Fibroblast of the aortic adventitia (primary cell): ENCODE measurements around the gene CAPN5. TPM values are rescaled to one million over a fixed set of nuclear protein-coding genes. Genes with fewer than 3 reads are reported as not detected.
"Not testable (repeated sequence)": the region's sequence is repeated elsewhere in the genome, so short reads cannot be mapped to it uniquely, and the experiment has no call there.

Experiments used
- DNase-seq: peaks from one replicate; pipeline ENCODE4 v3.0.0-alpha.2; 2010; ENCODE audit warnings: low read depth
- H3K4me3 ChIP-seq: 2 replicates; pipeline ENCODE4 v1.5.1; 2011; ENCODE audit warnings: low read depth, mild to moderate bottlenecking, control low read depth, low read length, moderate library complexity
- CTCF ChIP-seq: IDR thresholded peaks from 2 replicates; pipeline ENCODE4 v1.5.1; 2011; ENCODE audit warnings: mild to moderate bottlenecking, low read length, control low read depth, inconsistent platforms; ENCODE audit not compliant: insufficient read depth
- total RNA-seq: library from RNA; depleted of rRNA; stranded (reverse); fragments of >200 nt; gene quantifications from 2 replicates; pipeline ENCODE4 v1.2.3, GENCODE V29; 2012; ENCODE audit warnings: low replicate concordance

The CAPN5 gene
- total RNA-seq, 1 donor, result 31.0 TPM

GRCh38 chr11:77092382-77092781 is 25.6 kb downstream of the CAPN5 start:
- no peak for TF ChIP-seq CTCF
- DNase-seq, result no peak
- no peak overlapping the region for H3K4me3 ChIP-seq

DNA sequence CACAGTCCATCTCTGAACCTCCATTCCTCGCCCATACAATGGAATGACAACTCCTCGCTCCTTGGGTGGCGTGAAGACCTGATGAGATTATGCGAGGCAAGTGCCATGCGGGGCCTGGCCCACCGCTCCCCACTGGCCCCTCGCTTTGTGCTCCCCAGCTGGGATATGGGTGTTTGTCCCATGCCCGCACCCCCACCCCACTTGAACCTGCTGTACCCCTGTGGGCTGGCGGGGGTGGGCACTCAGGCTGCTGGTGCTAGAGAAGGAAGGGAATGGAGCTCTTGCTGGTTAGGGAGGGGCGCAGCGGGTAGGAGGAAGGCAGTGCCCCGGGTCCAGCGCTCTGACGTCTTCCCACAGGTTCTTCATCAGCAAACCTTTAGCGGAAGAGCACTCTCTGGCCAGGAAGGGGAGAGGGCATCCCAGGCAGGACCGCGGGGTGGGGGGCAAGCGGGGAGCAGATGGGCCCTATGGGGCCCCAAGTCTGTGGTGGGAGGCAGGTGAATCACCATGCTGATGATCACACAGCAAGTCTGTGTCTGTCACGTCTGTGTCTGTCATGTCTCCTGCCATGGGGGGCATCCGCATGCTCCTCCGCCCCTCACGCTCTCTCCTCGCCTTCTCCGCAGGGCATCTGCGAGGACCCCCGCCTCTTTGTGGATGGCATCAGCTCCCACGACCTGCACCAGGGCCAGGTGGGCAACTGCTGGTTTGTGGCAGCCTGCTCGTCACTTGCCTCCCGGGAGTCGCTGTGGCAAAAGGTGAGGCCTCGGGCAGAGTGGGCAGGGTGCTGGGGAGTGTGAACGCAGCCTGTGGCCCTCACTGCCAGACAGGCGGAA is 26.5 kb downstream of the CAPN5 start:
- H3K4me3 ChIP-seq, result no peak overlapping the region
- no peak for TF ChIP-seq CTCF

DNA sequence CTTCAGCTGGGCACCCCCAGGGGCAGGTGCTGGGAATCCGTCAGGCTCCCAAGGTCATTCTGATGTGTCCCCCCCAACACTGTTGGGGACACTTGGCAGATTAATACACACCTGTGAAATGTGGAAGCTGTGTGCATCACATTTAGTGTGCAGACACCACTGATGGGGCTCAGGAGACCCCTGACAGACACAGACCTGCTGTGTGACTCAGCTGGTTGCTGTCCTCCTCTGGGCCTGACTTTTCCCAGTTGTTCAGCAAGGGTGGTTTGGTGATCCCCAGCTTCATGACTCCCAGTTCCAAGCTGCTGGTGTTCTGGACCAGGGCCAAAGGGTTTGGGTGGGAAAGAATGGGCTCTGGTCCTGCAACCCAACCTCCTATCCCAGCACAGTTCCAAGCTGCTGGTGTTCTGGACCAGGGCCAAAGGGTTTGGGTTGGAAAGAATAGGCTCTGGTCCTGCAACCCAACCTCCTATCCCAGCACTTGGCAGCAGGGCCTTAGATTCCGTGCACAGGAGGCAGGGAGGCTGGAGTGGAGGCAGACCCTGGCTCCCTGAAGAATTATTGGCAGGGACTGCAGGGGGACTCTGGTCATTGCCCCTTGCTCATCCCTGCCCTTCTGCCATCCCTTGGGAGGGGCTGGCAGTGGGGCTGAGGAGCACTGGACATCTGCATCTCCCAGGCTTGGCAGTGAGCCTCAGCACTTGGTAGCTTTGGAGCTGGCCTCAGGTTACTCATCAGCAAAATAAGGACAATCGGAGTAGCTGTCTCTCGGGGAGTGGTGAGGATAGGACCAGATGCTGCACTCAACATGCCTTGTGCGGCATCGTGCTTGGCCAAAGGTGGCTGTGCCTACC is 27.4 kb downstream of the CAPN5 start:
- TF ChIP-seq CTCF, result no peak
- H3K4me3 ChIP-seq, result no peak overlapping the region
- DNase-seq, result peak; percentile 74

More for the DNA sequence above, 26.5 kb downstream of the CAPN5 start:
- no peak for DNase-seq

GRCh38 chr11:77094841-77095365 is 28.1 kb downstream of the CAPN5 start:
- no peak for DNase-seq
- no peak for TF ChIP-seq CTCF

GRCh38 chr11:77095551-77096490 is 29.1 kb downstream of the CAPN5 start:
- H3K4me3 ChIP-seq, result no peak overlapping the region
- DNase-seq, result no peak
- TF ChIP-seq CTCF, result no peak

More at GRCh38 chr11:77094841-77095365, 28.1 kb downstream of the CAPN5 start:
- no peak overlapping the region for H3K4me3 ChIP-seq

GRCh38 chr11:77096591-77097019 is 29.8 kb downstream of the CAPN5 start:
- no peak for DNase-seq
- no peak for TF ChIP-seq CTCF
- H3K4me3 ChIP-seq, result no peak overlapping the region

GRCh38 chr11:77097180-77097579 is 30.4 kb downstream of the CAPN5 start:
- H3K4me3 ChIP-seq, DNase-seq: not testable (repeated sequence)
